HG02852 (cell line): Measurements from ENCODE around the gene VILL.

Source experiments
- ATAC-seq: cut with Tn5 transposase; IDR thresholded peaks from one replicate; pipeline ENCODE4 v1.9.1; 2021; ENCODE audit warnings: mild to moderate bottlenecking, moderate library complexity; ENCODE audit not compliant: unreplicated experiment

The VILL gene

DNA sequence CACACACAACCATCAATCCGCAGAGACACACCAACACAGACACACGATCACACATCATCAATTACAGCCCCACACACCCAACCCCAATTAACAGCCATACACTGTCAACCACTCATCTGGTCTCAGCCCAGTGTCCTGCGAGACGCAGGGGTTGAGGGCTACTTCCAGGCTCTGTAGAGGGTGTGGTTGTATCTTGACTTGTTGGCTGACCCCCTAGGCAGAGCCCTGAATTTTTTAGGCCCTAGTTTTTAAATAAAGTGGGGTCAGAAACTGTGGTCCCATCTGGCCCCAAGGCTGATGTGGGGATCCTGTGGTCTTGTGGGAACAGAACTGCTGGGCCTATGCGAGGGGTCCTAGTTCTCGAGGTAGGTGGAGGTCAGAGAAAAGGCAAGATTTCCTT is 9.2 kb downstream of the VILL start:
- ATAC-seq = no peak

DNA sequence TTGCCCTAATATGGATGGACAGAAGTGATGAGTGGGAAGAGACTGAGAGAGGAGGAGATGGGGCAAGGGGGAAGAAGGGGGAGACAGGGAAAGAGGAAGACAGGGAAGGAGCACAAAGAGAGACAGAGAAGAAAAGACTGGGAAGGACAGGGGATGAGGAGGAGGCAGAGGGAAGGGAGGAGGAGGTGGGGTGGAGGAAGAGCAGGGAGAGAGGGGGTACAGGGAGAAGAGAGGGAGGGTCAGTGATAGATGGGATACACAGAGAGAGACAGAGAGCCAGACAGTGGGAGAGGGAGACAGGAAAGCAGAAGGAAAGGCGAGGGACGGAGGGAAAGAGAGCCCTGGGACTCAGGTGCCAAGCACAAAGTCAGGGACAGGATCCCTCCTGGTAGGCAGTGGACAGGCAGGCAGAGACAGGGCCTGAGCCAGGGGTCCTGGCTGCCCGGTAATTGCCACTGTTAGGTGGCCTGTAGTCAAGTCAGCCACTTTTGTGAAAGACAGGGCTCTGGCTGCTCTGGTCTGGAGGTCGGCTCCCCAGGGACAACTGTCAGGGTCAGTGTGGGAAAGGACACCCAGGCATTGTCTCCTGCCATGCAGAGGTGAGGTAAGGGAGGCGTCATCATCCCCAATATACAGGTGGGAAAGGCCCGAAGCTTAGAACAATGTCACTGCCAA is 9.8 kb downstream of the VILL start:
- no peak for ATAC-seq

DNA sequence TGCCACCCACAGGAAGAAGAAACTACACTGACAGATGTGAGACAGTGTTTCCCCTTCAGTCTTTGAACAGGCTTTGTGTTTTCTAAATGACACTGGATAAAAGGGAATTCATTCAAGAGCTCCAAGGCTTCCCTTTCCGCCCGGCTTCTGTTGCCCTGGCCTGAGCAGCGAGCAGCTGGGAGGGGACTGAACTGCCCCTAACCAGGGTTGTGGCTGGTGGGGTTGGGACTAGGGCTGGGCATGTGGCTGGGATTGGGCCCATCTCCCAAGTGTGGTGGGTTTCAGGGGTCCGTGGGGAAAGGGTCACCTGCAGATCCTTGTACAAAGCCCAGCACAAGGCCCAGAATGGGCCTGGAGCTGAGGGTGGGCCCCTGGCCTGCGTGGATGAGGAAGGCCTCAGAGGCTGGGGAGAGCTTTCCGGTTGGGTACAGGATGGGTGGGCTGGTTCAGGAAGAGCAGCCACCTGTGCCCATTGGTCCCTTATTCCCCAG is 10.4 kb downstream of the VILL start:
- no peak for ATAC-seq

DNA sequence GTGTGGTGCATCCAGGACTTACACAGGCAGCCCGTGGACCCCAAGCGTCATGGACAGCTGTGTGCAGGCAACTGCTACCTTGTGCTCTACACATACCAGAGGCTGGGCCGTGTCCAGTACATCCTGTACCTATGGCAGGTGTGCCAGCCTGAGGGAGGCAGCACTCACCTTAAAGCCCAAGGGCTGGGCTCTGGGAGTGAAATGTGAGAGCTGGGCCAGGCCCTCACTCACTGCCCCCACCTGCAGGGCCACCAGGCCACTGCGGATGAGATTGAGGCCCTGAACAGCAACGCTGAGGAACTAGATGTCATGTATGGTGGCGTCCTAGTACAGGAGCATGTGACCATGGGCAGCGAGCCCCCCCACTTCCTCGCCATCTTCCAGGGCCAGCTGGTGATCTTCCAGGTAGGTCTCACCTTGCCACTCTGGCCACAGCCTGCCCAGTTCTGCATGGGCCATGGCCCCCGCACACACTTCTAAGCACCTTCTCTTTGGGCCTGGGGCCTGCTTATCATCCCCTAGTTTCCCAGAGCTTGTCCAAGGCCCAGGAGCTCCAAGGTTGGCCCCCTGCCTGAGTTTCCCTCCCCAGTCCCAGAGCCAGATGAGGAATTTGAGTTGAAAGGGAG is 11.0 kb downstream of the VILL start:
- no peak for ATAC-seq

DNA sequence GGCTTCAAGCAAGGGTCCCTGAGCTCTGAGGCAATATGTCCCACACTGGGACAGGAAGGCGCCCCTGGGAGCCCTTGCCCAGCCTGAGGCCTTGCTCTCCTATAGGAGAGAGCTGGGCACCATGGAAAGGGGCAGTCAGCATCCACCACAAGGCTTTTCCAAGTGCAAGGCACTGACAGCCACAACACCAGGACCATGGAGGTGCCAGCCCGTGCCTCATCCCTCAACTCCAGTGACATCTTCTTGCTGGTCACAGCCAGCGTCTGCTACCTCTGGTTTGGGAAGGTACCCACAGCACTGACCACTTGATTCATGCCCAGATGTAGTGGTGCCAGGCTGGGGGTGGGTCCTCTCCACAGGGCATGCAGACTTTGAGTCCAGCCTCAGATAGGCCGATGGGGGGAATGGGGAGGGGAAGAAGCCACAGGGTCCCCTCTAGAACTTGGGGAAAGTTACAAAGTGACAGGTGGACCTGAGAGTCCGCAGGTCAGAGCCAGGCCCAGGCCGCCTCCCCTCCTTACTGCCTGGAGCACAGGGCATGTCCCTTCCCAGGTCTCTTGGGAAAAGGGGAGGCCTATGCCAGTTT is 11.8 kb downstream of the VILL start:
- ATAC-seq = no peak

DNA sequence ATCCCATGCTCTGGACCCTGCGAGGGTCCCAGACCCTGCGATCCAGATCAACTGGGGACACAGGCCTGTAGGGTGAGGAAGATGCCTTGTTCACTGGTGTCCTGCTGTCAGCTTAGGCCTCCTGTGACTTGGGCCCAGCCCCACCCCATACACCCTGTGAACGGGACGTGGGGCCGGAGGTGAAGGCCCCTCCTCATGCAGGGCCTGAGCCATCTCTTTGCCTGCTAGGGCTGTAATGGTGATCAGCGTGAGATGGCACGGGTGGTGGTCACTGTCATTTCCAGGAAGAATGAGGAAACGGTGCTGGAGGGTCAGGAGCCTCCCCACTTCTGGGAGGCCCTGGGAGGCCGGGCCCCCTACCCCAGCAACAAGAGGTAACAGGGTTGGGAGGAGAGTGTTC is 12.4 kb downstream of the VILL start:
- no peak for ATAC-seq

DNA sequence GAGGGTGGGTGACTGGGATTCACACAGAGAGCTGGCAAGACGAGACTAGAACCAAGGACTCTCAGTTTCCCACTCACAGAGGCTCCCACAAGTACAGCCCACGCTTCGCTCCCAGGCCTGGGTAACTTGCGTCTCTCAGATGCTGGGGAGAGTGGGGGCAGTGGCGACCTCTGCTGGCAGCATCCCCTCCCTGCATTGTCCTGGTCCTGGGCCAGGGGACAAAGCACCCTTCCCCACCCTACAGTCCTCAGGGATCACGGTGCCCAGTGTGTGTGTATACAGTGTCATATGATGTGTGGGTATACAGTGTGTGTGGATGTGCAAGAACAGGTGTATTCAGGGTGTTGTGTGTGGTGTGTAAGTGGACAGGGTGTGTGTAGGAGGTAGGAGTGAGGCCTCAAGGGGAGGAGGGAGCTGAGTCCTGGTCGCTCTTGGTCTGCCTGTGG is 12.8 kb downstream of the VILL start:
- ATAC-seq = peak; percentile 31

DNA sequence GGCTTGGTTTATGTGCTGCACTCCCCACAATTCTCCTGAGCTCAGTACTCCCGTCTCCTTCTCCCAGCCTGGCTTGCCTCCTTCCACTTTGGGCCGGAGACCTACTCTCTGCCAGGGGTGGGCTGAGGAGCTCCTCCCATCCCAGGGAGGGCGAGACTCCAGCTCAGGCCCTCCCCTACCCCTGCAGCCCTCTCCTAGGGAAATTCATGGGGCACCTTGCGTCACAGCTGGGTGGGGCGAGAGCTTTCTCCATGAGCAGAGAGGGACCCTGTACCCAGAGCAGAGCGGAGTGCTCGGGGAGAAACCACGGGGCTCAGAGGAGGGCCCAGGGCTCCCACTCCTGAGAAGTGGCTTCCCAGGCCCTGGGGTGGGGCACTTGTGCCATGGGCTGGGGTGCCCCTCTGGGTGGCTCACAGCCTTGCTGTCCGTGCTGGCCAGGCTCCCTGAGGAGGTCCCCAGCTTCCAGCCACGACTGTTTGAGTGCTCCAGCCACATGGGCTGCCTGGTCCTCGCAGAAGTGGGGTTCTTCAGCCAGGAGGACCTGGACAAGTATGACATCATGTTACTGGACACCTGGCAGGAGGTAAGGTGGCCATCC is 13.3 kb downstream of the VILL start:
- no peak for ATAC-seq

DNA sequence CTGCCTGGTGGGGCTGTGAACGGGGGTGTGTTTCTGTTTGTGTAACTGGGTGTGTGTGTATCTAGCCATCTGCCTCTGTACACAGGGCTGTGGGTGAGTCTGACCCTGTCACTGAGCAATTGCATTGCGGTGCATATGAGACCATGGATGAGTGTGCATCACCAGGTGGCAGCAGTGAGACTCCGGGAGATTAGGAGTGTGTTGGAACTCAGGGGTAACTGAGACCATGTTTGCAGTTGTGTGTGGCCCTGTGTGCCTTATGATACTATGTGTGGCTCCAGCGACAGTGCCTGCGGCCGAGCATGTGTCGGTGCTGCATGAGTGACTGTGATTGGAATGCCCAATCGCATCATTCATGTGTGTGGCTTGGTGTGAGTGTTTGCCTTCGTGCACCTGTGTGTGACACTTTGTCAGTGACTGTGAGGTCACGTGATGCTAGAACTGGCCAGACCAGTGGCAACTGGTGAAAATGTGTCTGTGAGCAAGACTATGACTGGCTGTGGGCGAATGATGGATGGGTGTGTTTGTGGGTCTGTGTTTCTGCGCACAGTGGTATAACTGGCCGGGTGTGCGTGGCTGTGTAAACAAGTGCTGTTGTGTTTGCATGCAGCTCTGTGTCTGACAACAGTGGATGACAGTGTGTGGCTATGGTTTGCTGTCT is 14.0 kb downstream of the VILL start:
- ATAC-seq = peak; percentile 57

DNA sequence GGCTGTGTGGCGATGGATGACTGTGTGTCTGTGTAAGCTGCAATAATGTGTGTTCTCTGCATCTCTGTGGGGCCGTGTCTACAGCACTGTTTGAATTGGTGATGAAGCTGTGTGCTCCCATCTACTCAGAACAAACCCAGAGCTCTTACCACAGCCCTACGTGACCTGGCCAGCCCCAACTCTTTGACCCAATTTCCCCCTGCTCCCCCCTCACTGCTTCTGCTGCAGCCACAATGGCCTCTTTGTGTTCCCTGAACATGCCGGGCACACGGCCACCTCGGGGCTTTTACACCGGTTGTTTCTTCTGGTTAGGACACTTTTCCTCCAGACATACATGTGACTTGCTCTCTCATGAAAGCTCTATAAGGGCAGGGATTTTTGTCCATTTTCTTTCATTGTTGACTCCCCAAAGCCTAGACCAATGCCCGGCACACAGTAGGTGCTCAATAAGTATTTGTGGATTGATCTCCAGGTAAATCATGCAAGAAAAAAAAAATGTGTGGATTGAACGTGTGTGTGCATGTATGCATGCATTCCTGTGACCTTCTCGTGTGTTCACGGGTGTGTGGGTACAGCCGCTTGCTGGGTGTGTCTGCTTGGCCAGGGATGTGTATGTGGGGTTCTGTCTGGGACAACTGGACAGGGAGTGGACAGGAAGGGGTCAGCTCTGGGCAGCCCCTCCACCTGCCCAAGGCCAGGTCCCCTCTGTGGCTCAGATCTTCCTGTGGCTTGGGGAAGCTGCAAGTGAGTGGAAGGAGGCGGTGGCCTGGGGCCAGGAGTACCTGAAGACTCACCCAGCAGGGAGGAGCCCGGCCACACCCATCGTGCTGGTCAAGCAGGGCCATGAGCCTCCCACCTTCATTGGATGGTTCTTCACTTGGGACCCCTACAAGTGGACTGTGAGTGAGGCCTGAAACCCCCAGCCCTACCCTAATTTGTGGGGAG is 14.8 kb downstream of the VILL start:
- no peak for ATAC-seq

DNA sequence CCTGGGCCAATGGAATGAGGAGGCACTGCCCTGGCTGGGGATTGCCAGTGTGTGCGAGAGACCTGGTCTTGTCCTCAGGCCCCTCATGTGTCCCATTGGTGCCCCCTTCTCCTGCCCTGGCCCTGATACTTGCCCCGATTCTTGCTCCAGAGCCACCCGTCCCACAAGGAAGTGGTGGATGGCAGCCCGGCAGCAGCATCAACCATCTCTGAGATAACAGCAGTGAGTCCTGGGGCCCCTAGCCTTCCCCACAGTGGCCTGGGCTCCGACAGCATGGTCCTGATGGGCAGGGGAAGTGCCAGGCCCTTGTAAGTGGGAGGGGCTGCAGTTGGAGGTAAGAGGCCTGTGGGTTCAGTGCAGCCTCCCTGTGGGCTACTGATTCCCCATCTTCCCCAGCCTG is 15.4 kb downstream of the VILL start:
- ATAC-seq = no peak

DNA sequence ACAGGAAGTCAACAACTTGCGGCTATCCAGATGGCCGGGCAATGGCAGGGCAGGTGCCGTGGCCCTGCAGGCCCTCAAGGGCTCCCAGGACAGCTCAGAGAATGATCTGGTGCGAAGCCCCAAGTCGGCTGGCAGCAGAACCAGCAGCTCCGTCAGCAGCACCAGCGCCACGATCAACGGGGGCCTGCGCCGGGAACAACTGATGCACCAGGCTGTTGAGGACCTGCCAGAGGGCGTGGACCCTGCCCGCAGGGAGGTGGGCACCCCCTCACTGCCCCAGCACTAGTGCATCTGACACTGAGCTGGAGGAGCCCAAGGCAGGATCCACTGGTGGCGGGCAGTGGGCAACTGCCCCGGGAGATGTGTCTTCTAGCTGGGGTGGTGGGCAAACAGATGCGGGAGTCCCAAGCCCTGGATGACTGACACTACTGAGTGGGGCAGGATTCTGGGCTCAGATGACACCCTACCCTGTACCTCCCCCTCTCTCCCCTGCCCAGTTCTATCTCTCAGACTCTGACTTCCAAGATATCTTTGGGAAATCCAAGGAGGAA is 15.9 kb downstream of the VILL start:
- no peak for ATAC-seq

DNA sequence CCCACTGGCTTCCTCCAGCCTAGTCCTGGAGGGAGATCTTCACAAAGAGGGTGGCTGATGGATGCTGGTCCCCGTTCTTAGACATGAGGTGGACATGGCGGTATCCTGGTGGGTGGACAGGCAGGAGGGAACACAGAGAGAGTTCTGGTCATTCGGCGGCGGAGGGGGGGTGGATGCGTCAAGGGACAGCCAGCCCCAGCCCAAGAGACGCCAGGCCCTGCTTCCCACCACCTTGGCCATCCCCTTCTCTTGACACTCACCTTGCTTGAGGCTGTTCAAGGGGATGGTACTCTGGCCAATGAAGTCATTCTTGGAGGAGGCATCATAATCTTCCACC is 17.1 kb downstream of the VILL start:
- ATAC-seq = no peak

DNA sequence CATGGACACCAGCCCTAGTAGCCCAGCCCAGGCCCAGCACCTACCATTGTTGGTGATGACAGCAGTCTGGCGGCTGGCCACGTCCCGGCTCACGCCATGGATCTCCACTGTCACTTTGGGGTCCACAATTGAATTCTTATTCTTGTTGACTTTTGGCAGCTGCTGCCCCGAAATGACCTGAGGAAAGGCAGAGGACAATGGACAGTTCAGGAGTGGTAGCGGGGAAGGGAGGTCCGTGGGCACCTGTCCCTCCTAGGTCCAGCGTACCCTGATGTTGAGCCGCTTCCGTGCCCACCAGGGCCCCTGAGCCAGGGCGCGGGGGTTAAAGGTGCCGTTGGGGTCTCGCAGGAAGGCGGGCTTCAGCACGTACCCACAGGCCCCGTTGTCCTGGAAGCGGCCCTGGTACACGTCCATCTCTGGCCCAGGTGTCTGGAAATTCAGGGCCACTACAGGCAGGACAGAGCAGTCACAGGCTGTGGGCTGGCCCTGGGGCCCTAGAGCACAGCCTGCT is 17.7 kb downstream of the VILL start:
- no peak for ATAC-seq

DNA sequence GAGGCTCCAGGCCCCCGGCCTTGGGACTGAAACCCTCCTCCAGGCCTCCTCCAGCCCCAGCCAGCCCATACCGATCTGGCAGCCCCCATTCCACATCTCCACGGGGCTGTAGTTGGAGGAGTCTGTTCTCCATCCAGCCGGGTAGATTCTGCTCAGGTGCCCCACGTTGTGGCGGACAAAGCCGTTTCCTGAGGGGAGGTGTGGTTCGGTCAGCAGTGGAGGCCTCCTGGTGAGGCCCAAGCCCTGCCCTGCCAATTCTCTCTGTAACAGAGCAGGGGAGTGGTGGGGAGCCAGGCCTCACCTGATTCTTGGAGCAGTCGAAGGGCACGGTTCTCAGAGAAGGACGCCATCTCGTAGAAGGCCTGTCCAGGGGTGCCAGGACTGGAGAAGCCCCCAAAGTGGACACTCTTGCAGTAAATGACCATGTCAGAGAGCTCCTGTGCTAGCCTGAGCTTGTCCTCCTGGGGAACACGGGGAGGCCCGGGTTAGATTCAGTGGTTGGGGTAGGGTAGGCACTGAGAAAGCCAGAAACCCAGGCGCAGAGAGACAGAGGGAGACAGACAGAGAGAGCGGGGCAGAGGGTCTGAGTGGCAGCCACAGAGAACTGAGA is 18.5 kb downstream of the VILL start:
- ATAC-seq = no peak

DNA sequence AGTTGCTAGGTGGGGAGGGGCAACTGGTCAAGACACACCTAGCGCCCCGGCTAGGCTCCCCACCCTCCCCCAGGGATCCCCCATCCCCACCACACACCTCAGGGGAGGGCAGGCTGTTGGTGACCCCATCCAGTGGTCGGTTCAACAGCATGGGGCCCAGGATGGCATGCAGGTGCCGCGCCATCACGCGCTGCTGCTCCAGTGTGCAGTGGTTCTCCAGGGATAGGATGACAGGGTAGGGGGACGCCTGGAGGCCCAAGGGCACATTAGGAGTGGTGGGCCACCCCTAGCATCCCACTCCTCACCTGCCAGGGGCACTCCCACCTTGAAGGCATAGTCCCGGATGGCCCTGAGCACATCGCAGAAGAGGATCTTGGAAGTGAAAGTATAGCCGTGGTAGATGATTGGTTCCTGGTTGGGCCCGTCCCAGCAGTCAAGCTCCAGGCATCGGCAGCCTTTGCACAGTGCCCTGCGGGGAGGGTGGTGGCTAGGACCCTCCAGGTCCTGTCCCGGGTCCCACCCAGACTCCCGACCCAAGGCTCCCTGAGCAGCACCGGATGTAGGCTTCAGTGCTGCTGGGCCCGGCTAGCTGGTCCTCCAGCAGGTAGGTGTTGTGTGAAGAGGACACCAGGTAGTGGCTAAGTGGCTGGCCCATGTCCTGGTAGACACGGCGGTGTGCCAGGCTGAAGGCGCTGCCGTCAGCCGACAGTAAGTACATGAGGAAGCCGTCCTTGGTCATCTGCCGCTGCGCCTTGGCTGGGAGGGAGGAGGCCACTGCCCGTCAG is 19.4 kb downstream of the VILL start:
- no peak for ATAC-seq

DNA sequence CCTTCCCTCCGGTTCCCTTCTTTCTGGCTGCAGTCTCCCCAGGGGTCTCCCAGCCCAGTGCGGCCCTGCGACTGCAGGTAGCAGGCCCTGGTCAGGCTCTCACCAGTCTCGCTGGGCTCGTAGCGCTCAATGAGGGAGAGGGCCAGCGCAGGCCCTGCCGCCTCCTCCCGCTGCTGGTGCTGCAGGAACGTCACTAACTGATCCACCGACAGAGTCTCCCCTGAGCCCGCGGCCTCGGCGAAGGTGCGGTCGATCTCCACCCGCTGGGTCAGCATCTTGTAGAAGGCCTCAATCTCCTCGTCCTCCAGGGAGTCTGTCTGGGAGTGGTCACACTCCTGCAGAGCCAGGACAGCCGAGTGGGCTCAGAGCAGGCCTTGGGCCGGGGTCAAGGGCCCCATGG is 20.5 kb downstream of the VILL start:
- no peak for ATAC-seq

DNA sequence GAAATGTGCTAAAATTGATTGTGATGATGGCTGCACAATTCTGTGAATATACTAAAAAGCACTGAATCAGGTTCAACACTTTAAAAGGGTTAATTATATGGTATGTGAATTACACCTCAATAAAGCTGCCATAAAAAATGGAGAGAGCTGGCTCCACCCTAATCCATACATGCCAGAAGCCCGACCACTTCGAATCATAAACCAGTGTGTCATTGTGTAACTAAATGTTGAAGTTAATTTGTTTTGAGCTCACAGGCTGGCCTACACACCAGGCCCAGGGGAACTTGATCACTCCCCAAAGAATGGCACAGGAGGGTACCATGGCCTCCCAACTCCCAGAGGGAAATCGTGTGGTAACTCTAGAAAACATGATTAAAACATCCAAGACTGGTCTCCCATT is 24.9 kb downstream of the VILL start:
- ATAC-seq = no peak

DNA sequence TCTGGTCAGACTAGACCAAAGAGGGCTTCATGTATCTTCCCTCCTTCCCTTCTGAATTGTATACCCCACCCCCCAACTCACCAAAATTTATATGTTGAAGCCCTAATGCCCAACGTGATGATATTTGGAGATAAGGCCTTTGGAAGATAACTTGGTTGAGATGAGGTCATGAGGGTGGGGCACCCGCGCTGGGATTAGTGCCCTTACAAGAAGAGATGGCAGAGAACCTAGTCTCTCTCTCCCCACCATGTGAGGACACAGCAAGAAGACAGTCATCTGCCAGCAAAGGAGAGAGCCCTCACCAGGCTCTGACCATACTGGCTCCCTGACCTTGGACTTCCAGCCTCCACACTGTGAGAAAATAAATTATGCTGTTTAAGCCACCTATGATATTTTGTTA is 25.4 kb downstream of the VILL start:
- ATAC-seq = no peak
